K562 (cell line): ENCODE data around the gene TMEM200B. TPM values are rescaled to one million over a fixed set of nuclear protein-coding genes. Genes with fewer than 3 reads are reported as not detected.
A peak's percentile ranks its signal among the peaks of the same experiment; 100 is the strongest.

ENCODE experiments used
- CEBPZ ChIP-seq: fragments of 150-350 bp; IDR thresholded peaks from 2 replicates; pipeline ENCODE4 v1.6.1; 2014; ENCODE audit warnings: low read depth, mild to moderate bottlenecking, low read length, borderline replicate concordance
- ESRRA ChIP-seq: fragments of 450-650 bp; IDR thresholded peaks from 2 replicates; pipeline ENCODE4 v1.6.1; 2014; ENCODE audit warnings: low read depth, mild to moderate bottlenecking, moderate library complexity, borderline replicate concordance
- MXD1 ChIP-seq: fragments of 250-450 bp; sonication (Bioruptor Pico); IDR thresholded peaks from 2 replicates; pipeline ENCODE4 v1.8.0; 2021; ENCODE audit warnings: borderline replicate concordance, mild to moderate bottlenecking, moderate library complexity; ENCODE audit not compliant: poor library complexity, severe bottlenecking
- NBN ChIP-seq: fragments of 450-650 bp; IDR thresholded peaks from 2 replicates; pipeline ENCODE4 v1.6.1; 2016; ENCODE audit warnings: low read depth, mild to moderate bottlenecking
- NFATC3 ChIP-seq: fragments of 450-650 bp; IDR thresholded peaks from 2 replicates; pipeline ENCODE4 v1.6.1; 2017; ENCODE audit warnings: mild to moderate bottlenecking
- OTX1 ChIP-seq: fragments of 450-650 bp; formaldehyde crosslinking; IDR thresholded peaks from 2 replicates; pipeline ENCODE4 v1.4.0; 2022; ENCODE audit warnings: mild to moderate bottlenecking
- PATZ1 ChIP-seq: fragments of 250-450 bp; sonication (Bioruptor Pico); IDR thresholded peaks from 2 replicates; pipeline ENCODE4 v1.5.0; 2020; ENCODE audit warnings: mild to moderate bottlenecking, borderline replicate concordance
- PHTF2 ChIP-seq: fragments of 250-450 bp; sonication (Bioruptor Pico); IDR thresholded peaks from 2 replicates; pipeline ENCODE4 v1.5.0; 2021; ENCODE audit warnings: mild to moderate bottlenecking
- POLR2AphosphoS2 ChIP-seq: IDR thresholded peaks from 2 replicates; pipeline ENCODE4 v1.6.1; 2012; ENCODE audit warnings: low read length, improper control_type of control experiment
- PYGO2 ChIP-seq: fragments of 450-650 bp; IDR thresholded peaks from 2 replicates; pipeline ENCODE4 v1.6.1; 2016; ENCODE audit warnings: mild to moderate bottlenecking, missing genetic modification characterization, moderate library complexity, missing compliant biosample characterization
- RAD51 ChIP-seq: fragments of 450-650 bp; IDR thresholded peaks from 2 replicates; pipeline ENCODE4 v1.7.1; 2016; ENCODE audit warnings: low read depth, mild to moderate bottlenecking, borderline replicate concordance
- RHOXF2B ChIP-seq: fragments of 250-450 bp; sonication (Bioruptor Pico); conservative IDR thresholded peaks from 2 replicates; pipeline ENCODE4 v1.5.1; 2021
- TAF9B ChIP-seq: fragments of 450-650 bp; IDR thresholded peaks from 2 replicates; pipeline ENCODE4 v1.6.1; 2018; ENCODE audit warnings: mild to moderate bottlenecking; ENCODE audit not compliant: partially characterized antibody
- TFAM ChIP-seq: fragments of 250-450 bp; sonication (Bioruptor Pico); conservative IDR thresholded peaks from 2 replicates; pipeline ENCODE4 v1.5.0; 2021; ENCODE audit warnings: mild to moderate bottlenecking, moderate library complexity
- U2AF2 ChIP-seq: fragments of 200-400 bp; formaldehyde crosslinking; optimal IDR thresholded peaks from 2 replicates; pipeline ENCODE3; 2017; ENCODE audit warnings: low read depth, mild to moderate bottlenecking, low read length
- ZBTB33 ChIP-seq: sonication (generic); formaldehyde crosslinking; IDR thresholded peaks from 2 replicates; pipeline ENCODE4 v1.8.1; 2023; ENCODE audit warnings: mild to moderate bottlenecking, missing genetic modification reagents
- ZNF121 ChIP-seq: sonication (generic); formaldehyde crosslinking; conservative IDR thresholded peaks from 2 replicates; pipeline ENCODE4 v1.8.0; 2022; ENCODE audit warnings: missing genetic modification reagents
- ZNF449 ChIP-seq: fragments of 250-450 bp; sonication (Bioruptor Pico); IDR thresholded peaks from 2 replicates; pipeline ENCODE4 v1.8.0; 2022; ENCODE audit warnings: moderate library complexity, mild to moderate bottlenecking, inconsistent platforms
- polyA plus RNA-seq, 8 experiments: library from polyadenylated mRNA; depleted of rRNA in 4 of 8; stranded (reverse) in 5 of 8; unstranded in 3 of 8; fragments of >200 nt; fragmentation: Nextera tagmentation in 2 of 8; fragmentation: Illumina TruSeq in 1 of 8; extraction: Ambion mirVana in 2 of 8; extraction: Trizol in 1 of 8; gene quantifications; 2 replicates each; pipeline versions ENCODE4 v1.2.1 to v1.2.3, GENCODE V29; 2011 to 2014; ENCODE audit warnings: inconsistent platforms in 1 of 8, missing spikeins in 1 of 8
- total RNA-seq, 7 experiments: library from RNA; depleted of rRNA in 6 of 7; stranded (reverse); fragments of >200 nt in 6 of 7; fragmentation: Illumina TruSeq in 2 of 7; extraction: Trizol in 2 of 7; gene quantifications; 2 replicates each; pipeline versions ENCODE4 v1.2.1 to v1.2.3, GENCODE V29; 2011 to 2021; ENCODE audit warnings: low replicate concordance in 1 of 7

TMEM200B gene
- total and polyA plus RNA-seq, 9 of the 15 experiments (the other 6 are each of a cell fraction or from before 2014, with no cell fraction given): 0.04 to 0.35 (median 0.10) TPM; not detected in 1

GRCh38 chr1:29124366-29125236 lies 898 bp upstream of the TMEM200B start (continued):
- no peak for TF ChIP-seq PATZ1
- no peak for TF ChIP-seq TFAM (CRISPR knock-in tag)
- no peak for TF ChIP-seq ZNF121 (CRISPR knock-in tag)
- no peak for TF ChIP-seq U2AF2
- no peak for TF ChIP-seq RHOXF2B
- no peak for TF ChIP-seq ESRRA
- no peak for TF ChIP-seq OTX1 (CRISPR knock-in tag)
- no peak for TF ChIP-seq PHTF2 (CRISPR knock-in tag)
- TF ChIP-seq NFATC3: no peak
- TF ChIP-seq NBN: no peak
- no peak for TF ChIP-seq RAD51
- no peak for TF ChIP-seq MXD1 (CRISPR knock-in tag)
- no peak for TF ChIP-seq ZNF449 (CRISPR knock-in tag)
- TF ChIP-seq TAF9B: no peak
- peak; percentile 6; the same call in 1 of the 2 replicates for TF ChIP-seq ZBTB33 (CRISPR knock-in tag)
- TF ChIP-seq POLR2AphosphoS2: no peak
- no peak for TF ChIP-seq CEBPZ
- TF ChIP-seq PYGO2 (tag): no peak
